ENCODE measurements around the gene OSER1.

The OSER1 gene

DNA sequence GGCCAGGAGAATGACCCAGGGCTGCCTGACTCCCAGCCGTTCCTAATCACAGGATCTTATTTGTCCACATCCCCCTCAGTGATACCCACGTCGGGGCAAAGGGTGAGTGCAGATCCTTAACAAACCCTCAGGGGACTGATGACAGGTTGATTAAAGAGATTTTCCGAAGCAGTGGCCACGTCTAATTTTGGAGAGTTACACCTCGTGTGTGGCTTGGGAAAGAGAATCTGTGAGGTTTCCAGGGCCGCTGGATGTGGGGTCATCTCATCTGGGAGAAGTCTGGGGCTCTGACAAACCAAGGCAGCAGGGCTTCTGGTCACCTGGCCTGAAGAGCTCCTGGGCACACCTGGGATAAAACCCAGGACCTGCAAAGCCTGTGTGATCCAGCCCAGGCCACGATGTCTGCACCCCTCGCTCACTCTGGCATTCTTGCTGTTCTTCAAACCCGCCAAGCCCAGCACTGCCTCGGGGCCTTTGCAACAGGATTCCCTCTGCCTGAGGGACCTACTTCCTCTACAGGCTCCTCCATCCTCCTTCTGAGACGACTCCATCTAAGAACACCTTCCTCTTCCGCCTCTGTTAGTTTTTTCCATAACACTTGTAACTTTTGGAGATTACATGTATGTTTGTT, 28.3 kb downstream of the OSER1 start (continued):
- TF ChIP-seq PRDM4 (tag by site-specific recombination; IDR thresholded peaks at IDR 0.05) = no peak
- TF ChIP-seq ZNF221 (tag by site-specific recombination; IDR thresholded peaks at IDR 0.05; ENCODE audit: borderline replicate concordance) = no peak

DNA sequence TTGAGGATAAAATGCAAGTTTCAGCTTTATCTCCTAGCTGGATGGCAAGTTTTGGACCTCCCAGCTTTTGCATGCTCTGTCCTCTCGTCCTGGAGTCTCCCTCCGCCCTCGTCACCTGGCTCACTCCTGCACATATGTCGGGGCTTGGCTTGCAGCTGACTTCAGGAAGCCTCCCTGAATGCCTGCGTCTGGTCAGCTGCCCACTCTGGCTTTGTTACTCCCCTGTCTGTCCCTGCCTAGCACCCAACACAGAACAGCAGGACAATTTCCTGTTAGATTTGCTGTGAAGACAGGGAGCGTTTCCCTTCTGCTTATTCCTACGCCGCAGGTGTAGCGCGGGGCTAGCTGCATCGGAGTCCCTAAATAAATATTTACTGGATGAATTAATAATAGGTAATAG, 29.0 kb downstream of the OSER1 start:
- Histone ChIP-seq H3K9me3 (ENCODE audit: control insufficient read depth, insufficient read depth, low read depth, low read length) (no peaks in the 10 kb centered on the region), H3K36me3 (ENCODE audit: control insufficient read depth in 2 of 2, insufficient read depth in 1 of 2, low read length in 2 of 2) (no peaks in the 10 kb centered on the region), H3K27ac (ENCODE audit: extremely low read depth, low read depth, low read length) (no peak overlapping the region), H3K4me3 (ENCODE audit: low read depth, low read length) (no peak overlapping the region), H3K4me1 (ENCODE audit: control insufficient read depth, insufficient read depth, low read length) (no peaks in the 10 kb centered on the region)
- ChIA-PET CTCF (interaction anchor here (1.1 to 3.5 kb wide), 2 partner anchors 9 to 65 kb away, joined by 4 to 19 read pairs; no protein-coding TSS in a partner anchor), POLR2A (no interaction called here)
- TF ChIP-seq ZNF114 (tag by site-specific recombination; IDR thresholded peaks at IDR 0.05) = no peak
- no peak for TF ChIP-seq ZNF596 (tag by site-specific recombination; IDR thresholded peaks at IDR 0.05)
- no peak for TF ChIP-seq ZNF354C (tag by site-specific recombination; IDR thresholded peaks at IDR 0.05; ENCODE audit: borderline replicate concordance, low read depth)
- no peak for TF ChIP-seq ZNF792 (tag by site-specific recombination; IDR thresholded peaks at IDR 0.05)
- no peak for TF ChIP-seq ZNF169 (tag by site-specific recombination; IDR thresholded peaks at IDR 0.05)
- TF ChIP-seq ZNF138 (tag by site-specific recombination; IDR thresholded peaks at IDR 0.05; ENCODE audit: borderline replicate concordance) = no peak
- no peak for TF ChIP-seq ZNF670 (tag by site-specific recombination; IDR thresholded peaks at IDR 0.05; ENCODE audit: low read depth)
- TF ChIP-seq ZNF501 (tag by site-specific recombination; IDR thresholded peaks at IDR 0.05) = no peak
- TF ChIP-seq, protein P1, sequence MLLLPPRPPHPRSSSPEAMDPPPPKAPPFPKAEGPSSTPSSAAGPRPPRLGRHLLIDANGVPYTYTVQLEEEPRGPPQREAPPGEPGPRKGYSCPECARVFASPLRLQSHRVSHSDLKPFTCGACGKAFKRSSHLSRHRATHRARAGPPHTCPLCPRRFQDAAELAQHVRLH (tag by site-specific recombination; IDR thresholded peaks at IDR 0.05) = no peak
- TF ChIP-seq ZNF23 (tag by site-specific recombination; IDR thresholded peaks at IDR 0.05; ENCODE audit: borderline replicate concordance) = no peak
- TF ChIP-seq GLIS2 (tag by site-specific recombination; IDR thresholded peaks at IDR 0.05) = no peak
- TF ChIP-seq, protein P2, sequence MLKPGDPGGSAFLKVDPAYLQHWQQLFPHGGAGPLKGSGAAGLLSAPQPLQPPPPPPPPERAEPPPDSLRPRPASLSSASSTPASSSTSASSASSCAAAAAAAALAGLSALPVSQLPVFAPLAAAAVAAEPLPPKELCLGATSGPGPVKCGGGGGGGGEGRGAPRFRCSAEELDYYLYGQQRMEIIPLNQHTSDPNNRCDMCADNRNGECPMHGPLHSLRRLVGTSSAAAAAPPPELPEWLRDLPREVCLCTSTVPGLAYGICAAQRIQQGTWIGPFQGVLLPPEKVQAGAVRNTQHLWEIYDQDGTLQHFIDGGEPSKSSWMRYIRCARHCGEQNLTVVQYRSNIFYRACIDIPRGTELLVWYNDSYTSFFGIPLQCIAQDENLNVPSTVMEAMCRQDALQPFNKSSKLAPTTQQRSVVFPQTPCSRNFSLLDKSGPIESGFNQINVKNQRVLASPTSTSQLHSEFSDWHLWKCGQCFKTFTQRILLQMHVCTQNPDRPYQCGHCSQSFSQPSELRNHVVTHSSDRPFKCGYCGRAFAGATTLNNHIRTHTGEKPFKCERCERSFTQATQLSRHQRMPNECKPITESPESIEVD (tag by site-specific recombination; IDR thresholded peaks at IDR 0.05) = no peak
- no peak for TF ChIP-seq KLF7 (tag by site-specific recombination; IDR thresholded peaks at IDR 0.05; ENCODE audit: borderline replicate concordance)
- TF ChIP-seq TCF7L2 (IDR thresholded peaks at IDR 0.05; ENCODE audit: borderline replicate concordance, low read depth, low read length) = no peak
- no peak for TF ChIP-seq ZSCAN16 (tag by site-specific recombination; IDR thresholded peaks at IDR 0.05)
- no peak for TF ChIP-seq ZNF302 (tag by site-specific recombination; IDR thresholded peaks at IDR 0.05; ENCODE audit: low read depth)
- no peak for TF ChIP-seq ZNF416 (tag by site-specific recombination; IDR thresholded peaks at IDR 0.05)

GRCh38 chr20:44180814-44181213, 29.8 kb downstream of the OSER1 start:
- ChIA-PET POLR2A (no interaction called here), CTCF (interaction anchor here (1.1 to 3.5 kb wide), 3 partner anchors 10 to 64 kb away, joined by 4 to 19 read pairs (median 19); no protein-coding TSS in a partner anchor)
- no peak overlapping the region for H3K4me3 ChIP-seq (ENCODE audit: low read depth, low read length)
- H3K36me3 ChIP-seq (ENCODE audit: control insufficient read depth in 2 of 2, insufficient read depth in 1 of 2, low read length in 2 of 2) = no peaks in the 10 kb centered on the region
- H3K4me1 ChIP-seq (ENCODE audit: control insufficient read depth, insufficient read depth, low read length) = no peaks in the 10 kb centered on the region
- no peak overlapping the region for H3K27ac ChIP-seq (ENCODE audit: extremely low read depth, low read depth, low read length)
- no peaks in the 10 kb centered on the region for H3K9me3 ChIP-seq (ENCODE audit: control insufficient read depth, insufficient read depth, low read depth, low read length)
- TF ChIP-seq ZNF561 (tag by site-specific recombination; IDR thresholded peaks at IDR 0.05; ENCODE audit: borderline replicate concordance) (no peak), ZNF777 (tag by site-specific recombination; IDR thresholded peaks at IDR 0.05; ENCODE audit: borderline replicate concordance) (no peak), ZNF223 (tag by site-specific recombination; IDR thresholded peaks at IDR 0.05) (no peak), OSR2 (tag by site-specific recombination; IDR thresholded peaks at IDR 0.05) (no peak), KLF1 (tag by site-specific recombination; IDR thresholded peaks at IDR 0.05) (no peak)

Measured in HEK293 (cell line).